Mesothelial cell of epicardium (in vitro differentiated cells): ENCODE results near the gene KCNQ2. TPM values are rescaled to one million over a fixed set of nuclear protein-coding genes. Genes with fewer than 3 reads are reported as not detected.

Experiments used
- DNase-seq, 2 experiments: peaks; one replicate each; pipeline ENCODE4 v3.0.0; 2021; ENCODE audit warnings: low spot score in 2 of 2; ENCODE audit not compliant: unreplicated experiment in 2 of 2
- H3K27ac Mint-ChIP-seq: 2 replicates; pipeline ENCODE4 v1.8.0; 2021; ENCODE audit warnings: mixed read lengths
- H3K27me3 Mint-ChIP-seq: 2 replicates; pipeline ENCODE4 v1.8.0; 2021; ENCODE audit warnings: low read depth, mixed read lengths
- H3K36me3 Mint-ChIP-seq: 2 replicates; pipeline ENCODE4 v1.8.0; 2021; ENCODE audit warnings: mixed read lengths
- H3K4me1 Mint-ChIP-seq: 2 replicates; pipeline ENCODE4 v1.8.0; 2021; ENCODE audit warnings: mixed read lengths
- H3K4me3 Mint-ChIP-seq: 2 replicates; pipeline ENCODE4 v1.8.0; 2021; ENCODE audit warnings: mild to moderate bottlenecking, moderate library complexity, mixed read lengths
- H3K9me3 Mint-ChIP-seq: 2 replicates; pipeline ENCODE4 v1.8.0; 2021; ENCODE audit warnings: mixed read lengths
- total RNA-seq: library from RNA; stranded (reverse); gene quantifications from 3 replicates; pipeline ENCODE4 v1.2.1, GENCODE V29; 2021
- TF ChIP-seq, protein P1 (sequence below): fragments of 200-600 bp; sonication (generic); IDR thresholded peaks from one replicate; pipeline ENCODE4 v1.5.0; 2021; ENCODE audit warnings: antibody characterized with exemption; ENCODE audit not compliant: unreplicated experiment

KCNQ2 gene
- total RNA-seq, 1 donor from 2014 or later: 11.8 TPM

DNA sequence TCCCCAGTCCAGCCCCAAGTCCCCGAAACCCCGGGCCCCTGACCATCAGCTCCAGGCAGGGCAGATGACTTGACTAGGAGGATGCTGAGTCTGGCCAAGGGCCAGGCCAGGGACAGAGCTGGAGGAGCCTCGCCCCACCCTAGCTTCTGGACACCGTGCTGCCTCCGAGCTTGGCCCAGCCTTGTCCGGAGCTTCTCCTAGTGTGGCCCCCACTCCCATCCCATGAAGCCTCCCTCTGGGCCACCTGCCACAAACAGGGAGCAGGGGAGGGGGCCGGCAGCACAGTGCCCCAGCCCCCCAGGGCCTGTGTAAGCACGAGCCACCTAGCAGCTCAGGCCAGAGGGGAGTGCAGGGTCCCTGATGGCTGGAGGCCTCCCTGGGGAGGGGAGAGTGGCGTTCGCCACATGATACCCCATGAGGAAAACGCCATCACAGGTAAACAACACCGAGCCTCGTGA lies 21.1 kb upstream of the KCNQ2 start:
- Mint-ChIP-seq H3K4me1 (peaks cover 4% of the 10 kb centered on the region), H3K36me3 (no peaks in the 10 kb centered on the region), H3K9me3 (no peaks in the 10 kb centered on the region), H3K27me3 (peaks cover 58% of the 10 kb centered on the region), H3K4me3 (no peak overlapping the region), H3K27ac (no peak overlapping the region)
- DNase-seq: peak in 1 of 2 experiments; percentile 16
- TF ChIP-seq, protein P1, sequence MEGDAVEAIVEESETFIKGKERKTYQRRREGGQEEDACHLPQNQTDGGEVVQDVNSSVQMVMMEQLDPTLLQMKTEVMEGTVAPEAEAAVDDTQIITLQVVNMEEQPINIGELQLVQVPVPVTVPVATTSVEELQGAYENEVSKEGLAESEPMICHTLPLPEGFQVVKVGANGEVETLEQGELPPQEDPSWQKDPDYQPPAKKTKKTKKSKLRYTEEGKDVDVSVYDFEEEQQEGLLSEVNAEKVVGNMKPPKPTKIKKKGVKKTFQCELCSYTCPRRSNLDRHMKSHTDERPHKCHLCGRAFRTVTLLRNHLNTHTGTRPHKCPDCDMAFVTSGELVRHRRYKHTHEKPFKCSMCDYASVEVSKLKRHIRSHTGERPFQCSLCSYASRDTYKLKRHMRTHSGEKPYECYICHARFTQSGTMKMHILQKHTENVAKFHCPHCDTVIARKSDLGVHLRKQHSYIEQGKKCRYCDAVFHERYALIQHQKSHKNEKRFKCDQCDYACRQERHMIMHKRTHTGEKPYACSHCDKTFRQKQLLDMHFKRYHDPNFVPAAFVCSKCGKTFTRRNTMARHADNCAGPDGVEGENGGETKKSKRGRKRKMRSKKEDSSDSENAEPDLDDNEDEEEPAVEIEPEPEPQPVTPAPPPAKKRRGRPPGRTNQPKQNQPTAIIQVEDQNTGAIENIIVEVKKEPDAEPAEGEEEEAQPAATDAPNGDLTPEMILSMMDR: no peak

DNA sequence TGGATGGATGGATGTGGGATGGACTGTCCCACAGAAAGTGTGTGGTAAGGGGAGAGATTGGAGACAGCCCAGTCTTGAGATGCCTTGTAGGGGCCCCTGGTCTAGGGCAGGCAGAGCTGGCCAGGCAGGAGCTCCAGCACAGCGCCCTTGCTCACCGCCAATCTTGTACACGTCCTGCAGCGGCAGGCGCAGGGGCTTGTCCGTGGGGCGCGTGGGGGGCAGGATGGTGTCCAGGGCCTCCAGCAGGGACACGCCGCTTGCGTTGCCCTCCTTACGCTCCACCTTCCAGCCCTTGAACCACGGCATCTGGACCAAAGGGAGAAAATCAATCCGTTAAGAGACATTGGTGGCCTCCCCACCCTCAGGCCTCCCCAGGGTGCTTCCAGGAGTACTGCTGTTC lies 20.5 kb upstream of the KCNQ2 start:
- H3K9me3 Mint-ChIP-seq: no peaks in the 10 kb centered on the region
- peaks cover 57% of the 10 kb centered on the region for H3K27me3 Mint-ChIP-seq
- peaks cover 4% of the 10 kb centered on the region for H3K4me1 Mint-ChIP-seq
- peak in 1 of 2 experiments; percentile 13 for DNase-seq
- no peak overlapping the region for H3K4me3 Mint-ChIP-seq
- TF ChIP-seq, protein P1: no peak
- H3K36me3 Mint-ChIP-seq: no peaks in the 10 kb centered on the region
- no peak overlapping the region for H3K27ac Mint-ChIP-seq

DNA sequence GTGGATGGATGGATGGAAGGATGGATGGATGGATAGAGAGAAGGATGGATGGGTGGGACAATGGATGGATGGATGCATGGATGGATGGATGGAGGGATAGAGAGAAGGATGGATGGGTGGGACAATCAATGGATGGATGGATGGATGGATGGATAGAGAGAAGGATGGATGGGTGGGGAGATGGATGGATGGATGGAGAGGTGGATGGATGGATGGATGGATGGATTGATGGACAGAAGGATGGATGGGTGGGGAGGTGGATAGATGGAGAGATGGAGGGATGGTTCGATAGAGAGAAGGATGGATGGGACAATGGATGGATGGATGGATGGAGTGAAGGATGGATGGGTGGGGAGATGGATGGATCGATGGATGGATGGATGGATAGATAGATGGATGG lies 20.1 kb upstream of the KCNQ2 start:
- H3K9me3 Mint-ChIP-seq: no peaks in the 10 kb centered on the region
- H3K4me1 Mint-ChIP-seq: peaks cover 4% of the 10 kb centered on the region
- DNase-seq: no peak
- no peak overlapping the region for H3K4me3 Mint-ChIP-seq
- TF ChIP-seq, protein P1: no peak
- H3K27ac Mint-ChIP-seq: no peak overlapping the region
- peaks cover 56% of the 10 kb centered on the region for H3K27me3 Mint-ChIP-seq
- no peaks in the 10 kb centered on the region for H3K36me3 Mint-ChIP-seq

DNA sequence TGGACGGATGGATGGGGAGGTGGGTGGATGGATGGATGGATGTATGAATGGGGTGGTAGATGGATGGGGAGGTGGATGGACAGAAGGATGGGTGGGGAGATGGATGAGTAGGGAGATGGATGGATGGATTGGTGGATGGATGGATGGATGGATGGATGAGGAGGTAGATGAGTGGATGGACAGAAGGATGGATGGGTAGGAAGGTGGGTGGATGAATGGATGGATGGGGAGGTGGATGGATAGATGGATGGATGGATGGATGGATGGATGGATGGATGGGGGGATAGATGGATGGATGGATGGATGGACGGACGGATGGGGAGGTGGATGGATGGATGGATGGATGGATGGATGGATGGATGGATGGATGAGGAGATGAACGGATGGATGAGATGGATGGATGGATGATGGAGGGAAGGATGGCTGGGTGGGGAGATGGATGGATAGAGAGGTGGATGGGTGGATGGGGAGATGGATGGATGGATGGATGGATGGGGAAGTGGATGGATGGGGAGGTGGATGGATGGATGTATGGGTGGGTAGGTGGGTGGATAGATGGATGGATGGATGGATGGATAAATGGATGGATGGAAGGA lies 19.3 kb upstream of the KCNQ2 start:
- Mint-ChIP-seq H3K9me3 (no peaks in the 10 kb centered on the region), H3K4me3 (no peak overlapping the region)

DNA sequence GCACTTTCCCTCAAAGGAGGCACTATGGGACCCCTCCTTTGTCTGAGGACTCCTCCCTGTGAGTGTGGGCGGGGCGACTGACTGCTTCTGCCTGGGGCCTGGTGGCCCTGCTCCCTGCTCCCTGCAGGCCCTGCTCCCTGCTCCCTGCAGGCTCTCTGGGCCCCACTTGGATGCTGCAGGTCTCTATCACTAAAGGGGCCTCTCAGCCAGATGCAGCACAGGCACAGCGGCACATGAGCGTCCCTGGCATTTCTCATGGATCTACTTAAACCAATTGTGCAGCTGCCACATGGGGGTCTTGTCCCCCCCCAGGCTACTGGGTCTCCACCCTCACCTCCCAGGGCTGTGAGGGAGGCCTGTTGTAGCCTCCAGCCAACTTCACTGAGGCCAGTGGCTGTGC lies 18.6 kb upstream of the KCNQ2 start:
- no peaks in the 10 kb centered on the region for H3K4me1 Mint-ChIP-seq
- no peaks in the 10 kb centered on the region for H3K9me3 Mint-ChIP-seq
- H3K4me3 Mint-ChIP-seq: no peak overlapping the region
- peaks cover 50% of the 10 kb centered on the region for H3K27me3 Mint-ChIP-seq
- TF ChIP-seq, protein P1: no peak
- H3K27ac Mint-ChIP-seq: no peak overlapping the region
- no peaks in the 10 kb centered on the region for H3K36me3 Mint-ChIP-seq
- no peak for DNase-seq

More for the DNA sequence above, 19.3 kb upstream of the KCNQ2 start:
- DNase-seq: no peak
- TF ChIP-seq, protein P1: no peak
- peaks cover 2% of the 10 kb centered on the region for H3K4me1 Mint-ChIP-seq
- H3K36me3 Mint-ChIP-seq: no peaks in the 10 kb centered on the region
- peaks cover 53% of the 10 kb centered on the region for H3K27me3 Mint-ChIP-seq
- H3K27ac Mint-ChIP-seq: no peak overlapping the region
